HG02943 (cell line): ENCODE data around the gene FCN1.
"Not testable (repeated sequence)": the region's sequence is repeated elsewhere in the genome, so short reads cannot be mapped to it uniquely, and the experiment has no call there.

Source experiments
- ATAC-seq: cut with Tn5 transposase; IDR thresholded peaks from one replicate; pipeline ENCODE4 v1.9.1; 2021; ENCODE audit warnings: mild to moderate bottlenecking, low read depth, moderate library complexity; ENCODE audit not compliant: unreplicated experiment

Gene FCN1

GRCh38 chr9:134917431-134918373 lies at the start of gene FCN1:
Gene FCN1 (minus strand): TSS chr9:134917912. CDS start chr9:134917871, 41 bp downstream.
- ATAC-seq: no peak

- no peak for ATAC-seq
Observed at GRCh38 chr9:134966697-134967546, 49.2 kb upstream of the FCN1 start.

DNA sequence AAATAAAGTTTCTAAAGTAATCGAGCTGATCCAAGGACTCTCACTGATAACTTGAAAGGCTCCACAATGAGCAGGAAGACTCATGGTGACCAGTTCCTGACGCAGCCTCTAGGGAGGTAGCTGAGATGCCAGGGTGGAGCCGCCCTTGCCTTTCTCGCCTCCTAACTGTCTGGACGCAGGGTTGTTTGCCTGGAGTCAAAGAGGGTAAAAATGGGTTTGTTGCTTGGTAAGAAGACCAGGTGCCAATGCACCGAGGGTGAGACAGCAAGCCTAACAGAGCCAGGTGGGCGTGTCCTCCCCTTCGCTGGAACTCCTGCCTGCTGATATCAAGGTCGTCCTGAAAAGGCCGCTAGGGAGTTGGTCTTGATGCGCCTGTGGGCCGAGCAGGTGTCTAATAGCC lies 48.6 kb upstream of the FCN1 start:
- ATAC-seq: no peak

DNA sequence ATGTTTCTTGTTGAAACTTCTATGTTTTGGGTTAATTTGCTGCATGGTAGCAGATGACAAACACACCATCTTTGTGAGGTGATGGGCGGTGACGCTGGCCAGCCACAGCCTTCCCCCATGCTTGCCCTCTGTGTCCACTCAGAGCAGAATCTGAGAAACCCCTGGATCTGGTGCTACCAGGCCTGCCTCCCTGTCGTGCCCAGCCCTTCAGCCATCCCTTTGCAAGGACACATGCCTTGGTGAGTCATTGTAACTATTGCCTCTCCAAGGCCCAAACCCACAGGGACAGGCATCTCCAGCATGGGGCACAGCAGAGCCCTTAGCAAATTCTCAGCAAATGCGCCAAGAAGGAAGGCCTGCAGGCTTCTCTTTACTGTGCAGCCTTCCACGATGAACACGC lies 48.1 kb upstream of the FCN1 start:
- ATAC-seq: no peak

DNA sequence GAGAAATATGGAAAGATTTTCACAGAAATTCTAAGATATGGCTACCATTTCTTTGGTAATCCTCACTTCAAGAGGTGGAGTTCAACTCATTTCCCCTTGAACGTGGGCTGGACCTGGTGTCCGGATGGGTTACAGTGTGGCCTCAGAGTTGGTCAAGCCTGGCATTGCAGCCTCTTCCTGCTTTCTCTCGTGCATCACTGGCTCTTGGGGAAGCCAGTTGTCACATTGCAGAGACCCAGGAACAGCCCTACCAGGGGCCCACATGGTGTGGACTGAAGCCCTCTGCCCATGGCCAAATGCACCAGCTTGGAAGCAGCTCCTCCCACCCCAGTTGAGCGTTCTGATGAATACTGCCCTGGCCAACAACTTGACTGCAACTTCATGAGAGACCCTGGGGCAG lies 47.7 kb upstream of the FCN1 start:
- ATAC-seq: no peak

GRCh38 chr9:134964271-134965055 lies 46.8 kb upstream of the FCN1 start:
- no peak for ATAC-seq

DNA sequence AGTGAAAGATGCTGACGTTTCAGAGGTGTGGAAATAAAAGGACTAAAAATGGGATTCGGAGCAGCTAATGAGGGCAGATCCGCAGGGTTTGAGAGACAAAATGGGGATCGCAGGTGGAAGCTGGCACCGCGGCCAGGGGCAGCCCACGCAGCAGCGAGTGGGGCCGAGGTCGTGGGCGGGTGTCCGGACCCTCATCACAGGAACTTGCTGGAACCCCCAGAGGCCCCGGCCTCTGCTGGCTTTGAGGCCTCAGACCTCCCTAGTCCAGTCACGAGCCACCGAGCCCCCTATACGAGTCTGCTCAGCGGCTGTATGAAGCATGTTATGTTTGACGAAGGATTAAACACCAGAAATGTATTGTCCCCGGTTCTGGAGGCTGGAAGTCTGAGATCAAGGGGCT lies 45.8 kb upstream of the FCN1 start:
- no peak for ATAC-seq

- no peak for ATAC-seq
Observed at GRCh38 chr9:134962973-134963364, 45.3 kb upstream of the FCN1 start.

DNA sequence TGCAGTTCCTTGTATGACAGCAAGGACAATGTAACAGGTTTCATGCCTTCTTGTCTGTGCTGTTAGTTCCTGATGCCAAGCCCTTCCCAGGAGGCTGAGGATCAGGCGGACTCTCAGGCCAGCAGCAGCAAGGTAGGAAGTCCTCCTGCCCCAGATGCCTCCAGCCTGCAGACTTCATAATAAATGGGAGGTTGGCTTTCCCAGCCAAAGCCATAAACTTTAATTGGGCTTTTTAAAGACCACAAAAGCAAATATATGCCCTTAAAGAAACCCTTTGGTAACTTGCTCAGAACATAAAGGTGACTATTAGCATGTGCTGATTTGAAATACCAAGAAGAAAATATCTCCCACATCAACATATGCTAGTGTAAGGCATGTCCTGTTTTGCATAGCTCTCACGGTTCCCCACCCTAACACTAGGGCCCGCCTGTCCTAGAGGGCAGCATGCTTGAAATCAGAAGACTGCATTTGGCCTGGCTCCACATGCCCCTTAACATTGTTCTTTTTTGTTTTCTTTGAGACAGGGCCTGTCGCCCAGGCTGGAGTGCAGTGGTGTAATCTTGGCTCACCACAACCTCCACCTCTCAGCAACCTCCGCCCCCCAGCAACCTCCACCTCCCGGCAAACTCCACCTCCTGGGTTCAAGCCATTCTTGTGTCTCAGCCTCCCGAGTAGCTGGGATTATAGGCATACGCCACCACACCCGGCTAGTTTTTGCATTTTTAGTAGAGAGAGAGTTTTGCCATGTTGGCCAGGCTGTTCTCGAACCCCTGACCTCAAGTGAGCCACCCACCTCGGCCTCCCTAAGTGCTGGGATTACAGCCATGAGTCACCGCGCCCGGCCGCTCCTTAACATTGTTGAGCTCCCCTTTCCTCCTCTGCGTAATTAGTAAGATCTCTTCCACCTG lies 44.6 kb upstream of the FCN1 start:
- no peak for ATAC-seq

DNA sequence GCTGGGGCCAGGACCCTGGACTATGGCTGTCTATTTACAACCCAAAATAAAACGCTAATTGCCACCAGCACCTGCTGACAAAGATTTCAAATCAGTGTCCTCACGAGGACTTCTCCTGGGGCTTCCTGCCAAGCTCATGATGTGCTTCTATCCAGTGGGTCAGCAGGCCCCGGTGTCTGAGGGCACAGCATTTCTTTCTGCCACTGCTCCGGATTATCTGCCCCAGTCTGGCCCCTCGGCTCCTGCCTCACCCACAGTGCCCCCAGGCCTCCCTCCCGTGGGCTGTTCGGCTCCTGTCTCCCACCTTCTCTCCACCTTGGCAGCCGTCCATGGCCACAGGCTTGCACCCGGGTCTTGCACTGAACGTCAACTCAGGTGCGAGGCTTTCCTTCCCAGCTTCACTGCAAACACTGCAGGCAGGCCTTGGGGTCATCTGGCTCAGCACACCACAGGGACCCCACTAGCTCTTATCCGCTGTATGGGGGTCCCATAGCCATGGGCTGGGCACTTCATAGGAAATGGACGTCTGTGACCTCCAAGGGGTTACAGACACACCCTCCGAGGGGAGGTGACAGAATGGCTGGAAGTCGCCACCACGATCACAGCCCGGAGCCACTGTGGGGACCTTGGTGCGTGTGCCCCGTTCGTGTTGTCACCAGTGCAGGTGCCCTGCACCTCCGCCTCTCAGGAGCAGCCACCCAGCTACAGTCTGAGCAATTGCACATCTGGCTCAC lies 43.8 kb upstream of the FCN1 start:
- ATAC-seq: no peak

- no peak for ATAC-seq
Observed at GRCh38 chr9:134960701-134961181, 43.0 kb upstream of the FCN1 start.

DNA sequence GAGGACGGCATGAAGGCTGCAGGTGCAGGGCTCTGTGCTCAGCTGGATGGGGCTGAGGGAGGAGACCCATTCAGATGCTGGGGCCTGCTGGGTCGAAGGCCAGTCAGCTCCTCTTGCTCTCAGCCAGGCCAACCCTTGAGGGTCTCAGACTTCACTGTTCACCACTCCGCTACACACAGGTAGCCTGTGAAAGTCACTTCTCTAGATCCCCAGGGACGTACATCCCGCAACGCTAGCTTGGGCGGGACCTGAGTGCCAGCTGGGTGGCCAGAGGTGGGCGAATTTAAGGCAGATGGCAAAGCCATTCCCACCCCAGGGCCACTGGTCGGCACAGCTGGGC lies 42.2 kb upstream of the FCN1 start:
- ATAC-seq: no peak

- no peak for ATAC-seq
Observed at GRCh38 chr9:134959126-134959970, 41.6 kb upstream of the FCN1 start.

- ATAC-seq: no peak
Observed at GRCh38 chr9:134957945-134958227, 40.2 kb upstream of the FCN1 start.

- no peak for ATAC-seq
Observed at GRCh38 chr9:134957165-134957944, 39.6 kb upstream of the FCN1 start.

DNA sequence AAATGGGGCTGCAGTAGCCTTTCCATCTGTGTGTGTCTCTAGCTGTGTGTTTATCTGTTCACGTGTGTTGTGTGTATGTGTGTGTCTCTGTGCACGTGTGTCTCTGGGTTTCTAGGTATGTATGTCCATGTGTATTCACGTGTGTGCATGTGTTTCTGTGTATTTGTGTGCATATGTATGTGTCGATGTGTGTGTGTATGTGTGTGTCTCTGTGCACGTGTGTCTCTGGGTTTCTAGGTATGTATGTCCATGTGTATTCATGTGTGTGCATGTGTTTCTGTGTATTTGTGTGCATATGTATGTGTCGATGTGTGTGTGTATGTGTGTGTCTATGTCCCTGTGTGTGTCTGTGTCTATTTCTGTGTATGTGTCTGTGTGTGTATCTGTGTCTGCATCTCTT lies 38.7 kb upstream of the FCN1 start:
- not testable (repeated sequence) for ATAC-seq

DNA sequence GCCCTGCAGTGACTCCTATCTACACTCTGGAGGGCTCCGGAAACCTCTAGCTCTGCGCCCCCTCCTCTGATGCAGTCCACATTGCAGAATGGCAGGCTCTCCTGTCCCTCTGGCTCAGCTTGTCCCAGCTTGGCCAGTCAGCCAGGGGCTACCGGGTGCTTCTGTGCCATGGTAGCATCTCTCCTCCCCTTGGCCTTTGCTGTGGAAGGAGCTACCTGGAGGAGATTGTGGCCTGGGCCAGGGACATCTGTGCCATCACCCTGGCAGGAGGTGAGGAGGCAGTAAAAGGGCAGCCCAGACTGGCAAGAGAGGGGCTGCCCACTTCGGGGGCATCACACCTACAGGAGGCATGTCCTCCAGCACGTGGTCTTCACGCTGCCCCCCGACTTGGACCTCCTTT lies 38.1 kb upstream of the FCN1 start:
- no peak for ATAC-seq

- no peak for ATAC-seq
Observed at GRCh38 chr9:134955156-134955555, 37.4 kb upstream of the FCN1 start.
